ENCODE data around the gene CLDN1. TPM values are rescaled to one million over a fixed set of nuclear protein-coding genes. Genes with fewer than 3 reads are reported as not detected.

CLDN1 gene
- total RNA-seq, 2 experiments from 2014 or later, result 1.6 TPM

DNA sequence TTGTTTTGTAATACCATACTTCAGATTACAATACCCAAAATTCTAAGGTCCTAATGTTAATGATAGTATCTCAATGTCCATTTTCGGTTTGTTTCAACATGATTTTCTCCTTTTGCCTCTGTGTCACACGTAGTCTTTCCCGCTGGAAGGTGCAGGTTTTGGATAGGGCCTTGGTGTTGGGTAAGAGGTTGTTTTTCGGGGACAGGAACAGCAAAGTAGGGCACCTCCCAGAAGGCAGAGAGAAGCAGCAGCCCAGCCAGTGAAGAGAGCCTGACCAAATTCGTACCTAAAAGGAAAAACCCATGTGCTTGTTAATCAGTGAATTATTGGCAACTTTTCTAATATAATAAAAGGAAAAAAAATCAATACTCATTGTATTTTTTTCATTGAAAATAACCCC, 14.1 kb downstream of the CLDN1 start:
- H3K9me3 Mint-ChIP-seq (ENCODE audit: low read depth), result no peaks in the 10 kb centered on the region
- no peak for ATAC-seq

DNA sequence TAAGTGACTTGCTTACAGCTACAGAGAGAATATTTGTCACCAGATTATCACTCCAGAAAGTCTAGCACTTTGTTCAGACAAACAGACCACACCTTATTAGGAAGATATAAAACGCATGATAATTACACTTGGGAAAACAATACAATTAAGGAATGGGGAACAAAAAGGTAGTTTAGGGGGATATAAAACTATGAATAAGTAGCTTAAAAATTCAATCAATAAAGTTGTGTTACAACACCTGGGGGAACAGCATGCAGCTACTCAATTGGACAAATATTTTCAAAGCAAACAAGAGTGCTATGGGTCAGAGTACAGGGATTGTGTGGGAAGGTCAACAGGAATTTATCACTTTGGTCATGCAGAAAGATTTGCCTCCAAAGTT, 15.1 kb downstream of the CLDN1 start:
- no peaks in the 10 kb centered on the region for H3K9me3 Mint-ChIP-seq (ENCODE audit: low read depth)
- ATAC-seq, result no peak
- intact Hi-C loops (cut with DNase I, micrococcal nuclease), result loop anchor here (5.0 to 10.0 kb wide), 4 partner anchors 72 to 310 kb away; no protein-coding TSS in a partner anchor
- H3K27me3 Mint-ChIP-seq, result peaks cover 6% of the 10 kb centered on the region
- peak overlapping the region; percentile 91 for H3K27ac Mint-ChIP-seq
- no peak for DNase-seq
- no peaks in the 10 kb centered on the region for H3K36me3 Mint-ChIP-seq (ENCODE audit: low read depth)
- peaks cover 29% of the 10 kb centered on the region for H3K4me1 Mint-ChIP-seq
- POLR2A ChIA-PET, result no interaction called here
- CTCF ChIA-PET, result interaction anchor here (1.6 to 2.6 kb wide), 2 partner anchors 13 to 16 kb away, joined by 13 to 14 read pairs; partner anchors contain the start of gene CLDN1
- H3K4me3 Mint-ChIP-seq, result no peak overlapping the region

More for the DNA sequence above, 14.1 kb downstream of the CLDN1 start:
- intact Hi-C loops (cut with DNase I, micrococcal nuclease), result loop anchor here (5.0 to 10.0 kb wide), 4 partner anchors 73 to 309 kb away; no protein-coding TSS in a partner anchor
- CTCF ChIA-PET, result interaction anchor here (2.6 kb wide), 1 partner anchor 12 kb away, joined by 14 read pairs; no protein-coding TSS in a partner anchor
- peaks cover 26% of the 10 kb centered on the region for H3K4me1 Mint-ChIP-seq
- POLR2A ChIA-PET, result no interaction called here
- no peaks in the 10 kb centered on the region for H3K36me3 Mint-ChIP-seq (ENCODE audit: low read depth)
- no peak overlapping the region for H3K4me3 Mint-ChIP-seq
- peaks cover 9% of the 10 kb centered on the region for H3K27me3 Mint-ChIP-seq
- no peak overlapping the region for H3K27ac Mint-ChIP-seq
- DNase-seq, result no peak

DNA sequence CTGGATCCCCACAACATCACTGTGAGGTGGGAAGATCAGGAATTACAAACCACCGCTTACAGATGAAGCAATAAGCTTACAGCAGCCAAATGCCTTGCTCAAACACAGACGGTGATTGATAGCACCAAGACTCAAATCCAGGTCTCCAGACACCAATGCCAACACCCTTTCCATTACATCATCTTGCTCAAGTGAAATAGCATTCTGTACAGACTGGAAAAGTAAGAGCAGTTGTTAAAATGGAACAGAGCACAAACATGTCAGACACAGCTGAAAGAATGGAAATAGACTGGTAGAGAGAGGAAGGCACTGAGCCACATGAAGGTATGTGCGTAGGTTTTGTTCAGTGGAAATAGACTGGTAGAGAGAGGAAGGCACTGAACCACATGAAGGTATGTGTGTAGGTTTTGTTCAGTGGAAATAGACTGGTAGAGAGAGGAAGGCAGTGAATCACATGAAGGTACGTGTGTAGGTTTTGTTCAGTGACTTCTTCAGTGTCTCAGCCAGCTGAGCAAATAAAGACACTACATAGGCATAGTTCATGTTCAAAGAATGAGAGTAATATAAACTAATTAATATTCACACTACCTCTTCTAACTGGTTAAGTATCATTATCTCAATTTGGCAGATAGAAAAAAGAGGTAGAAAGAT, 15.6 kb downstream of the CLDN1 start:
- ChIA-PET POLR2A (no interaction called here), CTCF (interaction anchor here (0.7 to 2.6 kb wide), 3 partner anchors 13 to 1071 kb away, joined by 3 to 14 read pairs (median 13); partner anchors contain the start of gene CLDN1)
- ATAC-seq (peak; percentile 94), DNase-seq (peak; percentile 53)
- H3K4me3 Mint-ChIP-seq, result peak overlapping the region; percentile 23
- H3K4me1 Mint-ChIP-seq, result peaks cover 34% of the 10 kb centered on the region
- intact Hi-C loops (cut with DNase I, micrococcal nuclease), result loop anchor here (1.0 to 10.0 kb wide), 5 partner anchors 13 to 311 kb away; no protein-coding TSS in a partner anchor
- no peaks in the 10 kb centered on the region for H3K36me3 Mint-ChIP-seq (ENCODE audit: low read depth)
- no peaks in the 10 kb centered on the region for H3K9me3 Mint-ChIP-seq (ENCODE audit: low read depth)
- H3K27ac Mint-ChIP-seq, result peak overlapping the region; percentile 91
- peaks cover 6% of the 10 kb centered on the region for H3K27me3 Mint-ChIP-seq

DNA sequence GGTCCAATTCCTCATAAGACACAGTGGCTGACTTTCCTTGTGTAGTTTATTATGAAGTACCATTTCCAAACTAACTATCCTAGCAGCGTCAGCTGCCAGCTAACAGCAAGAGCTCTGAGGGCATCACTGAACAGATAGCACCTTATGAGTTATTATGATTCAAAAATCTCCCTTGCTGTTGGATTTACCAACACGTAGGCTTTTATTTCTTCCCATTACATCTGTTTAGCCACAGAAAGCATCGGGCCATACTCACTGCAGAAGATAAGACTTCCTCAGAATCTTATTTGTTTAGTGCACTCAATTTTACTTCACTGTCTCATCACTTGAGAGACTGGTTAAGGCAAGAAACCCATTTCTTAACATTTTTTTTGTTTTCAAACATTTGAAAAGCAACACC, 16.2 kb downstream of the CLDN1 start:
- Mint-ChIP-seq H3K27me3 (peaks cover 4% of the 10 kb centered on the region), H3K4me1 (peaks cover 39% of the 10 kb centered on the region), H3K27ac (peak overlapping the region; percentile 91), H3K36me3 (ENCODE audit: low read depth) (no peaks in the 10 kb centered on the region), H3K9me3 (ENCODE audit: low read depth) (no peaks in the 10 kb centered on the region), H3K4me3 (peak overlapping the region; percentile 23)
- intact Hi-C loops (cut with DNase I, micrococcal nuclease), result loop anchor here (1.0 to 10.0 kb wide), 5 partner anchors 13 to 311 kb away; no protein-coding TSS in a partner anchor
- ATAC-seq (peak; percentile 11), DNase-seq (no peak)
- ChIA-PET POLR2A (no interaction called here), CTCF (interaction anchor here (0.7 to 2.6 kb wide), 3 partner anchors 14 to 1071 kb away, joined by 3 to 14 read pairs (median 13); partner anchors contain the start of gene CLDN1)

DNA sequence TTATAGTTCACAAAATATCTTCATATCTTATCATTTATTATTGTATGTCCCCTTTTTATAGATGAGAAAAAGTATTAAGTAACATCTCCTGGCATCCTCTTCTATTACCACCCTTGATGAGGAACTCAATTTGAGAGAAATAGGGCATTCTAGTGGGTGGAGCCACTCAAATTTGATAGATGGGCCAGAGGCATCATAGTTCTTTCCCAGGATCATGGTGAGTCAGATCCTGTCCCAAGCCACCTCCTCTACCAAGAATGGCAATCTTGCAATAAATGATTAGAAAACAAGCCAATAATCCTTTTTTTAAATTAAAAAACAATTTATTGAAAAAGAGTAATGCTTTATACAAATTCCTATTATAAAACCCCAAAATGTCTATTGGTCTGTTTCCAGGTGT, 16.8 kb downstream of the CLDN1 start:
- H3K4me1 Mint-ChIP-seq, result peaks cover 40% of the 10 kb centered on the region
- POLR2A ChIA-PET, result no interaction called here
- no peaks in the 10 kb centered on the region for H3K9me3 Mint-ChIP-seq (ENCODE audit: low read depth)
- ATAC-seq (no peak), DNase-seq (no peak)
- H3K27ac Mint-ChIP-seq, result no peak overlapping the region
- intact Hi-C loops (cut with DNase I, micrococcal nuclease), result loop anchor here (5.0 to 10.0 kb wide), 4 partner anchors 71 to 312 kb away; no protein-coding TSS in a partner anchor
- no peaks in the 10 kb centered on the region for H3K36me3 Mint-ChIP-seq (ENCODE audit: low read depth)
- peaks cover 4% of the 10 kb centered on the region for H3K27me3 Mint-ChIP-seq
- H3K4me3 Mint-ChIP-seq, result no peak overlapping the region
- CTCF ChIA-PET, result interaction anchor here (2.6 kb wide), 1 partner anchor 14 kb away, joined by 14 read pairs; no protein-coding TSS in a partner anchor

DNA sequence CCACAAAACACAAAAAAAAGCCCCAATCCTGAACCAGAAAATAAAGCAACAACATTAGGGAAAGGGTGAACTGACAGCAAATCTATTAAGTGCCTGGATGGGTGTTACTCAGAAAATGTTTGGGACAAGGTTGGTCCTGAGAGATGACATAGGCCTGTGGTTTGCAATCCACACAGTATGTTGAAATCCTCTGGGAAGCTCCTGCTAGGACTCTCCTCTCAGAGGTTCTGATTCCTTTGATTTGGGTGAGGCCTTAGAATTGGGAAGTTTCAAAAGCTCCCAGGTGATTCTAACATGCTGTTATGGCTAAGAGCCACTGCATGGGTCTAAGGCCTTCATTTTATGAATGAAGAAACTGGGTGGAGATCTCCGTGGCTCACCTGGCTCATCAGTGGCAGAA, 18.4 kb downstream of the CLDN1 start:
- Mint-ChIP-seq H3K27ac (no peak overlapping the region), H3K4me3 (no peak overlapping the region), H3K27me3 (peaks cover 11% of the 10 kb centered on the region), H3K36me3 (ENCODE audit: low read depth) (no peaks in the 10 kb centered on the region), H3K9me3 (ENCODE audit: low read depth) (no peaks in the 10 kb centered on the region), H3K4me1 (peaks cover 43% of the 10 kb centered on the region)
- ATAC-seq (no peak), DNase-seq (no peak)
- POLR2A ChIA-PET, result no interaction called here
- CTCF ChIA-PET, result interaction anchor here (1.0 kb wide), 1 partner anchor 18 kb away, joined by 4 read pairs; the partner anchor contains the start of gene CLDN1
- intact Hi-C loops (cut with DNase I, micrococcal nuclease), result loop anchor here in 1 of 2 experiments (10.0 kb wide), 1 partner anchor 69 kb away; no protein-coding TSS in a partner anchor

DNA sequence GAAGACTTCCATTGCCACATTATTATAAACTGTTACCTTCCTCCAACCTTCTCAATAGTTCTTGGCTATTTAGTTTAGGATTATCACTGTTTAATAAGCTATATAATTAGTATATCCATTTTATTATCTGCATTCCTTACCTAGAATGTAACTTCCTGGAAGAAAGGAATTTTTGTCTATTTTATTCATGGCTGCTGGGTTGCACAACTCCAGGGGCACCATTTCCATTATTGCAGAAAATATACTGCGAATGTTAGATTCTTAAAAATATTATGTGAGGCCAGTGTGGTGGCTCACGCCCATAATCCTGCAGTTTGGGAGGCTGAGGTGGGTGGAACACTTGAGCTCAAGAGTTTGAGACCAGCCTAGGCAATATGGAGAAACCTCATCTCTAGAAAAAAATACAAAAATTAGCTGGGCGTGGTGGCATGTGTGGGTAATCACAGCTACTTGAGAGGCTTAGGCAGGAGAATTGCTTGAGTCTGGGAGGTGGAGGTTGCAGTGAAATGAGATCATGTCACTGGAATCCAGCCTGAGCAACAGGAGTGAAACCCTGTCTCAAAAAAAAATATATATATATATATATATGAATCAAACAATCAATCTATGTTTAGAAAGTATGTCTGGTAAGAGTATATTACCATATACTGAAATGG, 19.9 kb downstream of the CLDN1 start:
- H3K27ac Mint-ChIP-seq, result peak overlapping the region; percentile 60
- CTCF ChIA-PET, result interaction anchor here (0.5 to 1.1 kb wide), 2 partner anchors 100 to 562 kb away, joined by 4 read pairs; no protein-coding TSS in a partner anchor

DNA sequence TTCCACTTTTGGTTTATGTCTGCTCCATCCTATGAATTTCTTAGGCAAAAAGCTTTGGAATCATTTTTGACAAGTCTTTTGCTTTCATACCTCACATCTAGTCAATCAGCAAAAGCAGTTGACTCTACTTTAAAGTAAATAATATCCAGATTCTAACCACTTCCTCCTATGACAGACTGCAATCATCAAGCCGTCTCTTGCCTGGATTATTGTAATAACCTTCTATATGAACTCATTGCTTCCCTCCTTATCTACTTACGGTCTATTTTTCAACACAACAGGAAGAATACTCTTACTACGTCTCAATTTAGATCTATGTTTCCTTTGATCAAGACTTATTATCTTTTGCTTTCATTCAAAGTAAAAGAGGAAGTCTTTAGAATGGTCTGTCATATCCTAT, 20.7 kb downstream of the CLDN1 start:
- Mint-ChIP-seq H3K4me3 (peak overlapping the region; percentile 33), H3K27me3 (peaks cover 8% of the 10 kb centered on the region), H3K36me3 (ENCODE audit: low read depth) (no peaks in the 10 kb centered on the region), H3K27ac (peak overlapping the region; percentile 60), H3K4me1 (peaks cover 31% of the 10 kb centered on the region), H3K9me3 (ENCODE audit: low read depth) (no peaks in the 10 kb centered on the region)
- peak; percentile 50 for ATAC-seq
- intact Hi-C loops (cut with DNase I, micrococcal nuclease), result loop anchor here in 1 of 2 experiments (10.0 kb wide), 1 partner anchor 67 kb away; no protein-coding TSS in a partner anchor
- POLR2A ChIA-PET, result no interaction called here
- CTCF ChIA-PET, result interaction anchor here (0.7 to 1.1 kb wide), 2 partner anchors 78 to 99 kb away, joined by 4 read pairs; no protein-coding TSS in a partner anchor
- no peak for DNase-seq

More for the DNA sequence above, 19.9 kb downstream of the CLDN1 start:
- Mint-ChIP-seq H3K4me3 (no peak overlapping the region), H3K9me3 (ENCODE audit: low read depth) (no peaks in the 10 kb centered on the region), H3K36me3 (ENCODE audit: low read depth) (no peaks in the 10 kb centered on the region), H3K27me3 (peaks cover 8% of the 10 kb centered on the region), H3K4me1 (peaks cover 38% of the 10 kb centered on the region)
- no peak for DNase-seq
- intact Hi-C loops (cut with DNase I, micrococcal nuclease), result loop anchor here in 1 of 2 experiments (10.0 kb wide), 1 partner anchor 68 kb away; no protein-coding TSS in a partner anchor
- ATAC-seq, result no peak
- POLR2A ChIA-PET, result no interaction called here

DNA sequence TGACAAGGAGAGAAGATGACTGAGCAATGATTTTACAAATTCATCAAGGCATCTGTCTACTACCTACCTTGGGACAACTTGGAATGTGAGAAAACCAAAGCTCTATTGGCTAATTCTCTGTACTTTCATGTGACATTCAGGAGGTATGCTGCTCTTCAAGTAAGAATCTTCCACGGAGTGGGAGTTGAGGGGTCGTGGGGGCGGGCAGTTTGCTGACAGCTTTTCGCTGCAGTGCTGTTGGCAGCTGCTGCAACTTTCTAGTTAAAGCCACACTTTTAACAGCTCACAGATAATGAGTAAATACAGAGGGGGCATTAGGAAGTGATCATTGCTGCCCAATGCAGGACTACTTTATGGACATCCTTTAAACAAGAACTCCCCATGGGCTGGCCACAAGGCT, 22.3 kb downstream of the CLDN1 start:
- ChIA-PET CTCF (no interaction called here), POLR2A (no interaction called here)
- no peaks in the 10 kb centered on the region for H3K36me3 Mint-ChIP-seq (ENCODE audit: low read depth)
- peaks cover 21% of the 10 kb centered on the region for H3K4me1 Mint-ChIP-seq
- intact Hi-C loops (cut with DNase I, micrococcal nuclease), result loop anchor here in 1 of 2 experiments (10.0 kb wide), 1 partner anchor 65 kb away; no protein-coding TSS in a partner anchor
- H3K4me3 Mint-ChIP-seq, result no peak overlapping the region
- ATAC-seq (no peak), DNase-seq (no peak)
- no peaks in the 10 kb centered on the region for H3K9me3 Mint-ChIP-seq (ENCODE audit: low read depth)
- no peak overlapping the region for H3K27ac Mint-ChIP-seq
- peaks cover 8% of the 10 kb centered on the region for H3K27me3 Mint-ChIP-seq

DNA sequence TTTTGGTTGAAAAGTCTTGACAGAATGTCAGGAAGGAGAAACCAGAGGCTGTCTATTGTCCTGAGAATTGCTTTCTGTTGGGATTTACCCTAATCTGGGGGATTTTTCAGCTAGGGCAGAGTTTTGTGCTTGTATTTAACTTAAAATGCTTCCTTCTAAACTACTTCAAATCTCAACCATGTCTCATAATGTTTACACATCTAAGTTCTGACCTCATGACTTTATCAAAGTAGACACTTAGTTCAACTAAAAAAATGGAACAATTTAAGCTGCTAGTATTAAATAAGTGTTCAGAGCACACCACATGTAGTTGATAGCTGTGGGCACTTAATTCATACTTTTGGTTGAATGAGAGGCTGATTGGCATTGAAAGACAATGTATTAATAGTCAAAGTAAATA, 28.2 kb downstream of the CLDN1 start:
- Mint-ChIP-seq H3K27ac (no peak overlapping the region), H3K4me1 (no peaks in the 10 kb centered on the region), H3K4me3 (no peak overlapping the region), H3K27me3 (peaks cover 6% of the 10 kb centered on the region), H3K36me3 (ENCODE audit: low read depth) (no peaks in the 10 kb centered on the region), H3K9me3 (ENCODE audit: low read depth) (peaks cover 14% of the 10 kb centered on the region)
- ATAC-seq (no peak), DNase-seq (no peak)
- intact Hi-C loops (cut with DNase I, micrococcal nuclease), result no loop called here
- CTCF ChIA-PET, result interaction anchor here (1.2 kb wide), 1 partner anchor 15 kb away, joined by 3 read pairs; no protein-coding TSS in a partner anchor
- POLR2A ChIA-PET, result no interaction called here

DNA sequence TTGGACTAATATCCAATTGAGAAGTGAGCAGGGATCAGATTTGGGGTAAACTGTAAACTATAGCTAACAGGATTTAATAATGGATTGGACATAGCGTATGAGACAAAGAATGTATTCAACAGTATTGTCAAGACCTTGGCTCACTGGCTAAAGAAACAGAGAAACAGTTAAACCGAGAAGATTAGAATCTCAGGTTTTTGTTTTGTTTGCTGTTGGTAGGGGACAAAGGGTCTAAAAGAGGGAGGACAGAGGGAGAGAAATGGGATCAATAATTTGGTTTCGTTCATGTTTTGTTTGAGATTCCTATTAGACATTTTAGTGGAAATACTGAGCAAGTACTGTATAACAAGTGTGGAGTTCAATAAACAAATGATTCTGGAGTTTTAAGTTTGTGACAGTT, 28.6 kb downstream of the CLDN1 start:
- Mint-ChIP-seq H3K27ac (no peak overlapping the region), H3K9me3 (ENCODE audit: low read depth) (peaks cover 14% of the 10 kb centered on the region), H3K4me3 (no peak overlapping the region), H3K36me3 (ENCODE audit: low read depth) (no peaks in the 10 kb centered on the region), H3K27me3 (peaks cover 6% of the 10 kb centered on the region), H3K4me1 (no peaks in the 10 kb centered on the region)
- ChIA-PET POLR2A (no interaction called here), CTCF (no interaction called here)
- intact Hi-C loops (cut with DNase I, micrococcal nuclease), result no loop called here
- ATAC-seq (no peak), DNase-seq (no peak)

All from activated CD4-positive, alpha-beta T cell treated with anti-CD3 and anti-CD28 coated beads for 36 hours (primary cell).